NB4 (cell line): ENCODE results near the gene BCL7A.
"Not testable (repeated sequence)": the region's sequence is repeated elsewhere in the genome, so short reads cannot be mapped to it uniquely, and the experiment has no call there.

Source experiments
- DNase-seq: peaks from one replicate; pipeline ENCODE4 v3.0.0; 2010; ENCODE audit warnings: low read depth
- H3K4me3 ChIP-seq: one replicate; pipeline ENCODE4 v1.5.1; 2011; ENCODE audit warnings: mild to moderate bottlenecking, low read depth, low read length, moderate library complexity
- CTCF ChIP-seq: IDR thresholded peaks from one replicate; pipeline ENCODE4 v1.5.1; 2012; ENCODE audit warnings: low read depth, low read length
- MAX ChIP-seq: IDR thresholded peaks from 2 replicates; pipeline ENCODE4 v1.6.1; 2011; ENCODE audit warnings: low read depth, low read length
- MYC ChIP-seq: IDR thresholded peaks from 2 replicates; pipeline ENCODE4 v1.6.1; 2011; ENCODE audit warnings: low read depth, low read length
- POLR2A ChIP-seq: IDR thresholded peaks from 2 replicates; pipeline ENCODE4 v1.6.1; 2011; ENCODE audit warnings: mild to moderate bottlenecking; ENCODE audit not compliant: insufficient read length; ENCODE audit errors: extremely low read depth

BCL7A gene

GRCh38 chr12:122036153-122036552 lies 14.5 kb downstream of the BCL7A start:
- TF ChIP-seq CTCF (no peak), MAX (no peak), POLR2A (no peak), MYC (no peak)
- no peak overlapping the region for H3K4me3 ChIP-seq
- DNase-seq = no peak

- TF ChIP-seq POLR2A (no peak), MAX (no peak), CTCF (no peak), MYC (no peak)
- H3K4me3 ChIP-seq = no peak overlapping the region
- no peak for DNase-seq
Observed at GRCh38 chr12:122040579-122041386, 19.1 kb downstream of the BCL7A start.

- H3K4me3 ChIP-seq, DNase-seq: not testable (repeated sequence)
Observed at GRCh38 chr12:122041458-122041857, 19.8 kb downstream of the BCL7A start.

DNA sequence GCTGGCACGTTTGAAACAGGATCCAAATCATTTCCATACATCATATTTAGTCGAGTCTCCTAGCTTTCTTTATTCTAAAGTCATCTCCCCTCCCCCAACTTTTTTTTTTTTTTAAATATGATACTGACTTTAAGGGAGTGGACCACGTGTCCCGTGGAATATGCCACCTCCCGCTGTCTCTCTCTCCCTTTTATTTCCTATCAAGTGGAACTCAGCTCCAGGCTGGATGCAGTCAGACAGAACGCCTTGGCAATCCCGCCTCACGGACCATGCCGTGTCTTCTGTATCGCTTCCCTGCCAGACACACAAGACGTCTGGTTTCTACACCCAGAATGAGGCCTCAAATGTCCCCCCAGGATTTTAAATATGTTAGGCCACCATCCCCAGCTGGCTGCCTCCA lies 21.2 kb downstream of the BCL7A start:
- H3K4me3 ChIP-seq = no peak overlapping the region
- no peak for DNase-seq
- TF ChIP-seq CTCF (no peak), MAX (no peak), POLR2A (no peak), MYC (no peak)

GRCh38 chr12:122043476-122043875 lies 21.8 kb downstream of the BCL7A start:
- TF ChIP-seq MAX (no peak), POLR2A (no peak), MYC (no peak), CTCF (no peak)
- no peak for DNase-seq
- no peak overlapping the region for H3K4me3 ChIP-seq

DNA sequence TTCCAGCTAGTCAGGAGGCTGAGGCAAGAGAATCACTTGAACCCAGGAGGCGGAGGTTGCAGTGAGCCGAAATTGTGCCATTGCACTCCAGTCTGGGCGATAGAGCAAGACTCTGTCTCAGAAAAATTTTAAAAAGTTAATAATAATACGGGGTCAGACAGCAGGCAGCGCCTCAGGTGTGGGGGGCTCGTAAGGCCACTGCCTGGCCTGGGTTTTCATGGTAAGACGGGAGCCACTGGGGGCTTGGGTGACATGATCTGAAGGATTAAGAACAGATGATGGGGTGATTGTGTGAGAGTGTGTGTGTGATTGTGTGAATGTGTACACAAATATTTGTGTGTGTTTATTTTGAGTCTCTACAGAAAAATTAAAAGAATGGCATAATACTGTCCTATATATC lies 23.6 kb downstream of the BCL7A start:
- DNase-seq = no peak
- no peak for TF ChIP-seq MAX
- no peak for TF ChIP-seq POLR2A
- no peak for TF ChIP-seq MYC
- TF ChIP-seq CTCF = no peak
- H3K4me3 ChIP-seq = no peak overlapping the region
